ENCODE data around the gene PLEKHA7.

DNA sequence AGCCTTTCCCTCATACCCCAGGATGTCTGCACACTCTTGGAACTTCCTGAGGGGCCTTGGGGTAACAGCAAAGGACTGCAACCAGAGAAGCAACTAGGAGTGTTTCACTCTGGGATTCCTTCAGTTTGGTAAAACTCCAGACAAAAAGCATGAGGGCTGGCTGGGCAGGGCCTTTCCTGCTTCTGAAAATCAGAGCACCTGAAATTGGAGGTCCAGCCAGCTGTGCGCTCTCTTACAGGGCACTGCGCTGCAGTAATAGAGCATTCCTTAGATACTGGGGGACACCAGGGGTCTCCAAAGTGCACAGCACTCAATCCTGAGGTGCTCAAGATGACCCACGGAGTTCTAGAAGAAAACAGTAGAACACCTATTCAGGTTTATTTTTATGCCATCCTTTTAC, 49.7 kb downstream of the PLEKHA7 start:
- TF ChIP-seq POLR2A (IDR thresholded peaks at IDR 0.05; ENCODE audit: low read depth, low read length): no peak
- no peak for TF ChIP-seq POLR2AphosphoS5 (IDR thresholded peaks at IDR 0.05; ENCODE audit: low read depth, low read length)
- no peak for TF ChIP-seq TAF1 (IDR thresholded peaks at IDR 0.05; ENCODE audit: borderline replicate concordance, low read depth, low read length)

Data from GM12892 (cell line).